ENCODE measurements around the gene HECW1.

DNA sequence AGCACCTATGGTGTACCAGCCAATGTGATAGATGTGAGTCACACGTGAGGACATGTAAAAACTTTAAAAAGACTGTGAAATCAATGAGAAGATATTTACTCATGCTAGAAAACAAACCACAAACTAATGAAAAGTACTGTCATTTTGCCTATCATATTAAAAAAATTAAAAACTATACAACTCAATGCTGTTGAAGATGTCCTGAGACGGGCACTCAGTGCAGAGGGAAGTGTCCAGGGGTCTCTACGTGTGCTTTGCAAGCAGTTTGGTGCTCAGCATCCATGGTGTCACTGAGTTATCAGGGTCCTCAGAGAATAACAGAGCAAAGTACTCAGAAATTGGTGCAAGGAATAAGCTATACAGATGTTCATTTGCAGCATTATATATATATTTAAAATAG lies 162.3 kb downstream of the HECW1 start:
- TF ChIP-seq TAF1 (IDR thresholded peaks at IDR 0.05; ENCODE audit: low read depth) (no peak), ZBTB7A (IDR thresholded peaks at IDR 0.05; ENCODE audit: low read depth) (no peak), EGR1 (IDR thresholded peaks at IDR 0.05) (no peak), EP300 (IDR thresholded peaks at IDR 0.05; ENCODE audit: borderline replicate concordance) (no peak), RAD21 (IDR thresholded peaks at IDR 0.05; ENCODE audit: low read depth) (no peak), NFIC (IDR thresholded peaks at IDR 0.05) (no peak), YY1 (IDR thresholded peaks at IDR 0.05; ENCODE audit: low read depth) (no peak), TCF12 (IDR thresholded peaks at IDR 0.05; ENCODE audit: low read depth) (no peak), CEBPB (IDR thresholded peaks at IDR 0.05) (no peak), MAX (IDR thresholded peaks at IDR 0.05) (no peak), TEAD4 (IDR thresholded peaks at IDR 0.05) (no peak), CREB1 (IDR thresholded peaks at IDR 0.05; ENCODE audit: low read depth) (no peak)
- TF ChIP-seq, protein P1, sequence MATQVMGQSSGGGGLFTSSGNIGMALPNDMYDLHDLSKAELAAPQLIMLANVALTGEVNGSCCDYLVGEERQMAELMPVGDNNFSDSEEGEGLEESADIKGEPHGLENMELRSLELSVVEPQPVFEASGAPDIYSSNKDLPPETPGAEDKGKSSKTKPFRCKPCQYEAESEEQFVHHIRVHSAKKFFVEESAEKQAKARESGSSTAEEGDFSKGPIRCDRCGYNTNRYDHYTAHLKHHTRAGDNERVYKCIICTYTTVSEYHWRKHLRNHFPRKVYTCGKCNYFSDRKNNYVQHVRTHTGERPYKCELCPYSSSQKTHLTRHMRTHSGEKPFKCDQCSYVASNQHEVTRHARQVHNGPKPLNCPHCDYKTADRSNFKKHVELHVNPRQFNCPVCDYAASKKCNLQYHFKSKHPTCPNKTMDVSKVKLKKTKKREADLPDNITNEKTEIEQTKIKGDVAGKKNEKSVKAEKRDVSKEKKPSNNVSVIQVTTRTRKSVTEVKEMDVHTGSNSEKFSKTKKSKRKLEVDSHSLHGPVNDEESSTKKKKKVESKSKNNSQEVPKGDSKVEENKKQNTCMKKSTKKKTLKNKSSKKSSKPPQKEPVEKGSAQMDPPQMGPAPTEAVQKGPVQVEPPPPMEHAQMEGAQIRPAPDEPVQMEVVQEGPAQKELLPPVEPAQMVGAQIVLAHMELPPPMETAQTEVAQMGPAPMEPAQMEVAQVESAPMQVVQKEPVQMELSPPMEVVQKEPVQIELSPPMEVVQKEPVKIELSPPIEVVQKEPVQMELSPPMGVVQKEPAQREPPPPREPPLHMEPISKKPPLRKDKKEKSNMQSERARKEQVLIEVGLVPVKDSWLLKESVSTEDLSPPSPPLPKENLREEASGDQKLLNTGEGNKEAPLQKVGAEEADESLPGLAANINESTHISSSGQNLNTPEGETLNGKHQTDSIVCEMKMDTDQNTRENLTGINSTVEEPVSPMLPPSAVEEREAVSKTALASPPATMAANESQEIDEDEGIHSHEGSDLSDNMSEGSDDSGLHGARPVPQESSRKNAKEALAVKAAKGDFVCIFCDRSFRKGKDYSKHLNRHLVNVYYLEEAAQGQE (IDR thresholded peaks at IDR 0.05; ENCODE audit: low read depth) = no peak
- TF ChIP-seq, protein P2, sequence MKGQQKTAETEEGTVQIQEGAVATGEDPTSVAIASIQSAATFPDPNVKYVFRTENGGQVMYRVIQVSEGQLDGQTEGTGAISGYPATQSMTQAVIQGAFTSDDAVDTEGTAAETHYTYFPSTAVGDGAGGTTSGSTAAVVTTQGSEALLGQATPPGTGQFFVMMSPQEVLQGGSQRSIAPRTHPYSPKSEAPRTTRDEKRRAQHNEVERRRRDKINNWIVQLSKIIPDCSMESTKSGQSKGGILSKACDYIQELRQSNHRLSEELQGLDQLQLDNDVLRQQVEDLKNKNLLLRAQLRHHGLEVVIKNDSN (IDR thresholded peaks at IDR 0.05) = no peak
